ENCODE data around the gene KIRREL3. TPM values are rescaled to one million over a fixed set of nuclear protein-coding genes. Genes with fewer than 3 reads are reported as not detected.
A peak's percentile ranks its signal among the peaks of the same experiment; 100 is the strongest.

The KIRREL3 gene
- total and polyA plus RNA-seq, 2 experiments from 2014 or later = 16.1 to 35.6 TPM

GRCh38 chr11:126743628-126744027, 256.9 kb downstream of the KIRREL3 start:
- 57 to 61% methylated on average over 2 of the region's 2 CpGs for WGBS, 2 experiments (ENCODE audit: low coverage in 1 of 2, low lambda C conversion rate in 2 of 2, missing lambda C conversion rate in 2 of 2)
- Histone ChIP-seq H3K79me2 (ENCODE audit: insufficient read depth) (no peaks in the 10 kb centered on the region), H3F3A (ENCODE audit: insufficient read depth) (0 out of 2 replicates have a peak, but pooled peaks cover 9% of the 10 kb centered on the region), H3K4me2 (ENCODE audit: unreplicated experiment) (no peak overlapping the region), H3K9me3 (ENCODE audit: low read depth) (no peaks in the 10 kb centered on the region), H3K4me3 (no peak overlapping the region), H4K20me1 (ENCODE audit: insufficient read depth) (no peaks in the 10 kb centered on the region), H2AFZ (no peak overlapping the region), H3K27me3 (replicated peaks; ENCODE audit: insufficient read depth) (no peaks in the 10 kb centered on the region), H3K4me1 (ENCODE audit: insufficient read depth) (peaks cover 7% of the 10 kb centered on the region; the same call in 1 of the 2 replicates), H3K9me2 (ENCODE audit: insufficient read depth) (no peaks in the 10 kb centered on the region), H3K27ac (no peak overlapping the region), H3K36me3 (ENCODE audit: low read depth) (no peaks in the 10 kb centered on the region), H3K9ac (no peak overlapping the region)
- TF ChIP-seq EZH2 (IDR thresholded peaks at IDR 0.05; ENCODE audit: insufficient read depth, poor library complexity, severe bottlenecking) (no peak), EZH2phosphoT487 (IDR thresholded peaks at IDR 0.05; ENCODE audit: insufficient read depth, low read depth) (no peak)
- in situ Hi-C loops (cut with MboI) = no loop called here
- DNase-seq = peak; percentile 16

- H3K9me3 ChIP-seq (ENCODE audit: low read depth) = no peaks in the 10 kb centered on the region
- no peaks in the 10 kb centered on the region for H3K36me3 ChIP-seq (ENCODE audit: low read depth)
- TF ChIP-seq EZH2phosphoT487 (IDR thresholded peaks at IDR 0.05; ENCODE audit: insufficient read depth, low read depth) = no peak
- TF ChIP-seq EZH2 (IDR thresholded peaks at IDR 0.05; ENCODE audit: insufficient read depth, poor library complexity, severe bottlenecking) = no peak
- H4K20me1 ChIP-seq (ENCODE audit: insufficient read depth) = no peaks in the 10 kb centered on the region
- H2AFZ ChIP-seq = no peak overlapping the region
- H3K27me3 ChIP-seq (replicated peaks; ENCODE audit: insufficient read depth) = no peaks in the 10 kb centered on the region
- H3K9me2 ChIP-seq (ENCODE audit: insufficient read depth) = no peaks in the 10 kb centered on the region
- H3K9ac ChIP-seq = no peak overlapping the region
- in situ Hi-C loops (cut with MboI) = no loop called here
- no peak overlapping the region for H3K27ac ChIP-seq
- H3K4me2 ChIP-seq (ENCODE audit: unreplicated experiment) = no peak overlapping the region
- H3K4me1 ChIP-seq (ENCODE audit: insufficient read depth) = peaks cover 7% of the 10 kb centered on the region; the same call in 1 of the 2 replicates
- H3K79me2 ChIP-seq (ENCODE audit: insufficient read depth) = no peaks in the 10 kb centered on the region
- WGBS, 2 experiments (ENCODE audit: low coverage in 1 of 2, low lambda C conversion rate in 2 of 2, missing lambda C conversion rate in 2 of 2) = 70 to 73% methylated on average over 4 of the region's 4 CpGs
- no peak for DNase-seq
- 0 out of 2 replicates have a peak, but pooled peaks cover 9% of the 10 kb centered on the region for H3F3A ChIP-seq (ENCODE audit: insufficient read depth)
- no peak overlapping the region for H3K4me3 ChIP-seq
These were observed 258.0 kb downstream of the KIRREL3 start for GRCh38 chr11:126742582-126742981.

GRCh38 chr11:126740846-126741245, 259.7 kb downstream of the KIRREL3 start:
- H3F3A ChIP-seq (ENCODE audit: insufficient read depth) = 0 out of 2 replicates have a peak, but pooled peaks cover 9% of the 10 kb centered on the region
- peaks cover 7% of the 10 kb centered on the region; the same call in 1 of the 2 replicates for H3K4me1 ChIP-seq (ENCODE audit: insufficient read depth)
- DNase-seq = no peak

GRCh38 chr11:126739499-126740145, 260.9 kb downstream of the KIRREL3 start:
- Histone ChIP-seq H3K27me3 (replicated peaks; ENCODE audit: insufficient read depth) (no peaks in the 10 kb centered on the region), H4K20me1 (ENCODE audit: insufficient read depth) (no peaks in the 10 kb centered on the region), H3F3A (ENCODE audit: insufficient read depth) (0 out of 2 replicates have a peak, but pooled peaks cover 9% of the 10 kb centered on the region), H3K36me3 (ENCODE audit: low read depth) (no peaks in the 10 kb centered on the region), H3K27ac (no peak overlapping the region), H3K9me3 (ENCODE audit: low read depth) (no peaks in the 10 kb centered on the region), H3K4me1 (ENCODE audit: insufficient read depth) (peaks cover 7% of the 10 kb centered on the region; the same call in 1 of the 2 replicates), H3K9me2 (ENCODE audit: insufficient read depth) (no peaks in the 10 kb centered on the region), H2AFZ (no peak overlapping the region), H3K79me2 (ENCODE audit: insufficient read depth) (no peaks in the 10 kb centered on the region), H3K4me2 (ENCODE audit: unreplicated experiment) (no peak overlapping the region), H3K4me3 (no peak overlapping the region), H3K9ac (no peak overlapping the region)
- TF ChIP-seq EZH2phosphoT487 (IDR thresholded peaks at IDR 0.05; ENCODE audit: insufficient read depth, low read depth) (no peak), EZH2 (IDR thresholded peaks at IDR 0.05; ENCODE audit: insufficient read depth, poor library complexity, severe bottlenecking) (no peak)
- 33 to 35% methylated on average over 2 of the region's 2 CpGs for WGBS, 2 experiments (ENCODE audit: low coverage in 1 of 2, low lambda C conversion rate in 2 of 2, missing lambda C conversion rate in 2 of 2)
- peak; percentile 55 for DNase-seq
- in situ Hi-C loops (cut with MboI) = no loop called here

More at GRCh38 chr11:126740846-126741245, 259.7 kb downstream of the KIRREL3 start:
- no peaks in the 10 kb centered on the region for H3K9me2 ChIP-seq (ENCODE audit: insufficient read depth)
- 43 to 53% methylated on average over 1 of the region's 1 CpG for WGBS, 2 experiments (ENCODE audit: low coverage in 1 of 2, low lambda C conversion rate in 2 of 2, missing lambda C conversion rate in 2 of 2)
- H3K4me2 ChIP-seq (ENCODE audit: unreplicated experiment) = no peak overlapping the region
- no peaks in the 10 kb centered on the region for H3K36me3 ChIP-seq (ENCODE audit: low read depth)
- no peaks in the 10 kb centered on the region for H4K20me1 ChIP-seq (ENCODE audit: insufficient read depth)
- H3K9ac ChIP-seq = no peak overlapping the region
- TF ChIP-seq EZH2phosphoT487 (IDR thresholded peaks at IDR 0.05; ENCODE audit: insufficient read depth, low read depth) = no peak
- H3K27ac ChIP-seq = no peak overlapping the region
- no peaks in the 10 kb centered on the region for H3K9me3 ChIP-seq (ENCODE audit: low read depth)
- H2AFZ ChIP-seq = no peak overlapping the region
- H3K79me2 ChIP-seq (ENCODE audit: insufficient read depth) = no peaks in the 10 kb centered on the region
- H3K27me3 ChIP-seq (replicated peaks; ENCODE audit: insufficient read depth) = no peaks in the 10 kb centered on the region
- no peak overlapping the region for H3K4me3 ChIP-seq
- in situ Hi-C loops (cut with MboI) = no loop called here
